Natural killer cell (primary cell): ENCODE results near the gene IGSF1. TPM values are rescaled to one million over a fixed set of nuclear protein-coding genes. Genes with fewer than 3 reads are reported as not detected.

ENCODE experiments used
- ATAC-seq, 3 donors: fragments of 150-1000 bp in 2 of 3; fragments of 200-7000 bp in 1 of 3; cut with Tn5 transposase; 1 replicate in 1 of 3; 2 replicates in 2 of 3; pipeline ENCODE4 v1.10.0; 2021; ENCODE audit warnings: mild to moderate bottlenecking in 2 of 3, moderate library complexity in 2 of 3
- DNase-seq, 2 donors: peaks; one replicate each; pipeline versions ENCODE4 v3.0.0 to v3.0.0-alpha.2; 2013 to 2021; ENCODE audit warnings: mixed read lengths in 1 of 2
- H3K27ac ChIP-seq: one replicate; pipeline ENCODE4 v1.5.1; 2013; ENCODE audit warnings: mild to moderate bottlenecking, low read length
- H3K27me3 ChIP-seq: one replicate; pipeline ENCODE4 v1.6.1; 2013; ENCODE audit warnings: low read length; ENCODE audit not compliant: control insufficient read depth, insufficient read depth
- H3K36me3 ChIP-seq: one replicate; pipeline ENCODE4 v1.6.1; 2013; ENCODE audit warnings: low read length; ENCODE audit not compliant: control insufficient read depth, insufficient read depth
- H3K4me1 ChIP-seq: one replicate; pipeline ENCODE4 v1.6.1; 2013; ENCODE audit warnings: low read length; ENCODE audit not compliant: control insufficient read depth, insufficient read depth
- H3K4me3 ChIP-seq: one replicate; pipeline ENCODE4 v1.5.1; 2013; ENCODE audit warnings: low read length
- H3K9me3 ChIP-seq: one replicate; pipeline ENCODE4 v1.6.1; 2013; ENCODE audit warnings: low read length; ENCODE audit not compliant: control insufficient read depth, insufficient read depth
- H3K27ac Mint-ChIP-seq, 2 donors: one replicate each; pipeline ENCODE4 v1.8.0; 2022; ENCODE audit warnings: mild to moderate bottlenecking in 2 of 2, mixed read lengths in 2 of 2, moderate library complexity in 1 of 2
- H3K27me3 Mint-ChIP-seq, 2 donors: one replicate each; pipeline ENCODE4 v1.8.0; 2022; ENCODE audit warnings: low read depth in 2 of 2, mixed read lengths in 2 of 2
- H3K36me3 Mint-ChIP-seq: one replicate; pipeline ENCODE4 v1.8.0; 2022; ENCODE audit warnings: mixed read lengths
- H3K4me1 Mint-ChIP-seq, 2 donors: one replicate each; pipeline ENCODE4 v1.8.0; 2022; ENCODE audit warnings: mixed read lengths in 2 of 2
- H3K4me3 Mint-ChIP-seq: one replicate; pipeline ENCODE4 v1.8.0; 2022; ENCODE audit warnings: mild to moderate bottlenecking, moderate library complexity, mixed read lengths
- H3K9me3 Mint-ChIP-seq, 2 donors: one replicate each; pipeline ENCODE4 v1.8.0; 2022; ENCODE audit warnings: mixed read lengths in 2 of 2
- WGBS: methylation state at CpG from one replicate; pipeline ENCODE4 v1.1.7; 2013; ENCODE audit warnings: missing lambda C conversion rate; ENCODE audit not compliant: insufficient coverage; 5-methylcytosine and 5-hydroxymethylcytosine counted together
- intact Hi-C: fragments of 100-400 bp; cut with micrococcal nuclease; formaldehyde crosslinking; loops from one replicate; pipeline ENCODE4 v1.14.2; 2022
- total RNA-seq, 4 donors: library from RNA; stranded (reverse); fragments of 120-200 nt in 1 of 4; gene quantifications; one replicate each; pipeline versions ENCODE4 v1.2.3 to v1.2.4, GENCODE V29; 2013 to 2022
- TF ChIP-seq, protein P1 (sequence below): fragments of 200-600 bp; IDR thresholded peaks from one replicate; pipeline ENCODE4 v1.8.0; 2022; ENCODE audit warnings: antibody characterized with exemption

Gene IGSF1
- total RNA-seq, 3 donors from 2014 or later (not counting 1 experiment from before 2014, with no cell fraction given): not detected

DNA sequence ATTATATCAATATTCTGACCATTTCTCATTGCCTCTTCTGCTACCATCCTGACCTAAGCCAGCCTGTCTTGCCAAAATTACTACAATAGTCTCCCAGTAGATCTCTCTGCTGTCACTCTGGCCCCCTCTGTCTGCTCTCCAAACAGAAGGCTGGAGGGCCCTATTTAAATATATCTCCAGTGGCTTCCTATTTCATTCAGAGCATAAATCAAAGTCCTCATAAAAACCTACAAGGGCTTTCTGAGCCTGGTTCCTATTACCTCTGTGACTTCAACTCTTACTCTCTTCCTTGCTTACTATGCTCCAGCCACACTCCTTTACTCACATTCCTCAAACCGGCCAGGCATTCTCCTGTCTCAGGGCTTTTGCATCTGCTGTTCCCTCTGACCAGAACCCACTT, 19.0 kb downstream of the IGSF1 start:
- Histone ChIP-seq H3K4me1 (no peaks in the 10 kb centered on the region), H3K36me3 (no peaks in the 10 kb centered on the region), H3K27ac (no peak overlapping the region), H3K4me3 (no peak overlapping the region), H3K27me3 (no peaks in the 10 kb centered on the region), H3K9me3 (no peaks in the 10 kb centered on the region)
- 0% methylated on average over 1 of the region's 1 CpG for WGBS
- intact Hi-C loops: no loop called here
- H3K36me3 Mint-ChIP-seq: no peaks in the 10 kb centered on the region
- peaks cover 2 to 13% of the 10 kb centered on the region in 2 donors for H3K27me3 Mint-ChIP-seq
- ATAC-seq (no peak), DNase-seq (no peak)
- TF ChIP-seq, protein P1, sequence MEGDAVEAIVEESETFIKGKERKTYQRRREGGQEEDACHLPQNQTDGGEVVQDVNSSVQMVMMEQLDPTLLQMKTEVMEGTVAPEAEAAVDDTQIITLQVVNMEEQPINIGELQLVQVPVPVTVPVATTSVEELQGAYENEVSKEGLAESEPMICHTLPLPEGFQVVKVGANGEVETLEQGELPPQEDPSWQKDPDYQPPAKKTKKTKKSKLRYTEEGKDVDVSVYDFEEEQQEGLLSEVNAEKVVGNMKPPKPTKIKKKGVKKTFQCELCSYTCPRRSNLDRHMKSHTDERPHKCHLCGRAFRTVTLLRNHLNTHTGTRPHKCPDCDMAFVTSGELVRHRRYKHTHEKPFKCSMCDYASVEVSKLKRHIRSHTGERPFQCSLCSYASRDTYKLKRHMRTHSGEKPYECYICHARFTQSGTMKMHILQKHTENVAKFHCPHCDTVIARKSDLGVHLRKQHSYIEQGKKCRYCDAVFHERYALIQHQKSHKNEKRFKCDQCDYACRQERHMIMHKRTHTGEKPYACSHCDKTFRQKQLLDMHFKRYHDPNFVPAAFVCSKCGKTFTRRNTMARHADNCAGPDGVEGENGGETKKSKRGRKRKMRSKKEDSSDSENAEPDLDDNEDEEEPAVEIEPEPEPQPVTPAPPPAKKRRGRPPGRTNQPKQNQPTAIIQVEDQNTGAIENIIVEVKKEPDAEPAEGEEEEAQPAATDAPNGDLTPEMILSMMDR: no peak
- H3K9me3 Mint-ChIP-seq: no peaks in the 10 kb centered on the region
- no peak overlapping the region for H3K4me3 Mint-ChIP-seq
- no peaks in the 10 kb centered on the region for H3K4me1 Mint-ChIP-seq
- no peak overlapping the region for H3K27ac Mint-ChIP-seq

DNA sequence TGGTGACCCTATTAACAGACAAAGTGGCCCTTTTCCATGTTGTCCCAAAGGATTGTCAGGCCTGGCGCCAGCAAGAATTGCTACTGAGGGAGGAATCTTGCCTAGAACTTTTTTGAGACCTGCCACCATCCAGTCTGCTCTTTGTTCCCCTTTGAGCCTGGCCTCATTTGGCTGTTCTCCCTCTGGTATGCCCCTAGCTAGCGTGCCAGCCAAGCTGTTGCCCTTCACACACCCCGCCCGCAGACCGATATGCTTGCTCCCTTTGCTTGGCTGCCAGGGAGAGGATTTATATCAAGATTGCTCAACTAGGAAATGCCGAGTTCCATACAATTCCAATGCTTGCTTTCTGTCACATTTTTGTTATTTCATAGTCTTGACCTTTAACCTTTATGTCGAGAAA, 24.4 kb downstream of the IGSF1 start:
- TF ChIP-seq, protein P1: no peak
- no peaks in the 10 kb centered on the region for H3K9me3 Mint-ChIP-seq

DNA sequence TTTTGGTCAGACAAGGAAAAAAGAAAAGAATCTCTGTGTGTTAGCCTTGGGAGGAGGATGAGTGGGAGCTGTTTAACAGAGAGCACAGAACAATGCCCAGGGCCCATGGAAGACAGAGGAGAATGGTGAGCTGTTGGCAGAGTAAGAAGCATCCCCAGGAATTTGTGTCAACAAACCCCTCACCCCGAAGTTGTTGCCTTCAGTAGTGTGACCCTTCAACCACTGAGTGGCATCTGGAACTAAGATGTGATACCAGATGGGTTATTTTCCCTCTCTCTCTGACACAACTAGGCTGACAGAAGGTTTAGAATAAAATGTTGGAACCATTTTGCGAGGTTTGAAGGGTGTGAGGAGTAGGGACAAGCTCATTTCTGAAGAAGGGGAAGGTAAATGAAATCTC, 25.1 kb downstream of the IGSF1 start:
- Histone ChIP-seq H3K9me3 (no peaks in the 10 kb centered on the region), H3K4me1 (no peaks in the 10 kb centered on the region), H3K36me3 (no peaks in the 10 kb centered on the region), H3K4me3 (no peak overlapping the region), H3K27ac (no peak overlapping the region), H3K27me3 (no peaks in the 10 kb centered on the region)
- H3K27me3 Mint-ChIP-seq: peaks cover 4 to 43% of the 10 kb centered on the region in 2 donors
- no peaks in the 10 kb centered on the region for H3K36me3 Mint-ChIP-seq
- TF ChIP-seq, protein P1: no peak
- H3K27ac Mint-ChIP-seq: no peak overlapping the region
- peaks cover 0 to 4% of the 10 kb centered on the region in 2 donors for H3K4me1 Mint-ChIP-seq
- H3K4me3 Mint-ChIP-seq: no peak overlapping the region
- ATAC-seq: no peak
- WGBS: 75% methylated on average over 1 of the region's 2 CpGs
- H3K9me3 Mint-ChIP-seq: no peaks in the 10 kb centered on the region
- intact Hi-C loops: no loop called here
- no peak for DNase-seq

More for the DNA sequence above, 24.4 kb downstream of the IGSF1 start:
- no peak for DNase-seq
- Histone ChIP-seq H3K9me3 (no peaks in the 10 kb centered on the region), H3K4me3 (no peak overlapping the region), H3K27ac (no peak overlapping the region), H3K4me1 (no peaks in the 10 kb centered on the region), H3K36me3 (no peaks in the 10 kb centered on the region), H3K27me3 (no peaks in the 10 kb centered on the region)
- ATAC-seq: no peak
- H3K4me1 Mint-ChIP-seq: peaks cover 0 to 4% of the 10 kb centered on the region in 2 donors
- H3K4me3 Mint-ChIP-seq: no peak overlapping the region
- peaks cover 4 to 41% of the 10 kb centered on the region in 2 donors for H3K27me3 Mint-ChIP-seq
- H3K27ac Mint-ChIP-seq: no peak overlapping the region
- WGBS: 90% methylated on average over 6 of the region's 7 CpGs
- intact Hi-C loops: no loop called here
- H3K36me3 Mint-ChIP-seq: no peaks in the 10 kb centered on the region
